Epidermal melanocyte (primary cell): ENCODE data around the gene INSR.
"Not testable (repeated sequence)": the region's sequence is repeated elsewhere in the genome, so short reads cannot be mapped to it uniquely, and the experiment has no call there.

ENCODE experiments used
- DNase-seq: peaks from one replicate; pipeline ENCODE4 v3.0.0; 2011; ENCODE audit warnings: low spot score; ENCODE audit not compliant: insufficient read length

Gene INSR

GRCh38 chr19:7258041-7258839 lies 36.0 kb downstream of the INSR start:
- no peak for DNase-seq

GRCh38 chr19:7257148-7258040 lies 36.8 kb downstream of the INSR start:
- no peak for DNase-seq

GRCh38 chr19:7255631-7256030 lies 38.6 kb downstream of the INSR start:
- DNase-seq = no peak

GRCh38 chr19:7255119-7255518 lies 39.1 kb downstream of the INSR start:
- DNase-seq = no peak

- DNase-seq = no peak
Measured at GRCh38 chr19:7254590-7254989, 39.6 kb downstream of the INSR start.

GRCh38 chr19:7252364-7252763 lies 41.9 kb downstream of the INSR start:
- DNase-seq = no peak

GRCh38 chr19:7251494-7251893 lies 42.7 kb downstream of the INSR start:
- no peak for DNase-seq

GRCh38 chr19:7250951-7251350 lies 43.3 kb downstream of the INSR start:
- no peak for DNase-seq

- no peak for DNase-seq
Measured at GRCh38 chr19:7250057-7250596, 44.1 kb downstream of the INSR start.

- no peak for DNase-seq
Measured at GRCh38 chr19:7247155-7247554, 47.1 kb downstream of the INSR start.

- DNase-seq = no peak
Measured at GRCh38 chr19:7246601-7247000, 47.6 kb downstream of the INSR start.

- DNase-seq = peak; percentile 37
Measured at GRCh38 chr19:7242601-7243258, 51.5 kb downstream of the INSR start.

GRCh38 chr19:7238051-7238450 lies 56.2 kb downstream of the INSR start:
- no peak for DNase-seq

GRCh38 chr19:7236153-7236552 lies 58.1 kb downstream of the INSR start:
- DNase-seq = no peak

- no peak for DNase-seq
Measured at GRCh38 chr19:7230826-7231225, 63.4 kb downstream of the INSR start.

- DNase-seq = no peak
Measured at GRCh38 chr19:7229735-7230134, 64.5 kb downstream of the INSR start.

GRCh38 chr19:7228935-7229541 lies 65.2 kb downstream of the INSR start:
- no peak for DNase-seq

GRCh38 chr19:7227735-7228134 lies 66.5 kb downstream of the INSR start:
- DNase-seq = no peak

- DNase-seq = not testable (repeated sequence)
Measured at GRCh38 chr19:7227149-7227548, 67.1 kb downstream of the INSR start.

GRCh38 chr19:7226739-7227138 lies 67.5 kb downstream of the INSR start:
- DNase-seq = no peak

- no peak for DNase-seq
Measured at GRCh38 chr19:7225741-7226140, 68.5 kb downstream of the INSR start.
